NB4 (cell line): ENCODE results near the gene AK3.
A peak's percentile ranks its signal among the peaks of the same experiment; 100 is the strongest.

ENCODE experiments used
- DNase-seq: peaks from one replicate; pipeline ENCODE4 v3.0.0; 2010; ENCODE audit warnings: low read depth
- H3K4me3 ChIP-seq: one replicate; pipeline ENCODE4 v1.5.1; 2011; ENCODE audit warnings: mild to moderate bottlenecking, low read depth, low read length, moderate library complexity
- CTCF ChIP-seq: IDR thresholded peaks from one replicate; pipeline ENCODE4 v1.5.1; 2012; ENCODE audit warnings: low read depth, low read length
- MYC ChIP-seq: IDR thresholded peaks from 2 replicates; pipeline ENCODE4 v1.6.1; 2011; ENCODE audit warnings: low read depth, low read length
- POLR2A ChIP-seq: IDR thresholded peaks from 2 replicates; pipeline ENCODE4 v1.6.1; 2011; ENCODE audit warnings: mild to moderate bottlenecking; ENCODE audit not compliant: insufficient read length; ENCODE audit errors: extremely low read depth
- TF ChIP-seq, protein P1 (sequence below): IDR thresholded peaks from 2 replicates; pipeline ENCODE4 v1.6.1; 2011; ENCODE audit warnings: low read depth, low read length

AK3 gene

DNA sequence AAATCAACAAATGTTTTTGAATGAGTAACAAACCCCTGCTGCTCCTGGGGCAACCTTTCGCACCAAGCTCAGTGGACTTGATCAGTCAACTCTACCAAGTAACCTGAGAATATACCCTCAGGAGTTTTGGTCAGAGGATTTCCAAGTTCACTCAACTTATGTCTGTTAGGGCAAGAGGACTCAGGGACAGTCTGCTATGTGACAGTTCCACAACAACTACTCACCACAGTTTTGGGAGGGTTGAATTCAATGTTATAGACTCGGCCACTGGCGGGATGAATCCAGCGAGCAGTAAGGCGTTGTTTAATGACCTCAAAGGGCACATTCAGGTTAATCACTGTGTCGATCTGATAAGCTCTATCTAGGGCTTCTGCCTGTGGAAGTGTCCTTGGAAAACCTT lies 22.1 kb downstream of the AK3 start:
- no peak for TF ChIP-seq MYC
- TF ChIP-seq, protein P1, sequence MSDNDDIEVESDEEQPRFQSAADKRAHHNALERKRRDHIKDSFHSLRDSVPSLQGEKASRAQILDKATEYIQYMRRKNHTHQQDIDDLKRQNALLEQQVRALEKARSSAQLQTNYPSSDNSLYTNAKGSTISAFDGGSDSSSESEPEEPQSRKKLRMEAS = no peak
- TF ChIP-seq POLR2A = no peak
- TF ChIP-seq CTCF = no peak
- no peak overlapping the region for H3K4me3 ChIP-seq
- DNase-seq = no peak

- H3K4me3 ChIP-seq = no peak overlapping the region
- no peak for DNase-seq
- no peak for TF ChIP-seq POLR2A
- TF ChIP-seq, protein P1 = no peak
- TF ChIP-seq MYC = no peak
- no peak for TF ChIP-seq CTCF
Measured at GRCh38 chr9:4717815-4718214, 23.2 kb downstream of the AK3 start.

DNA sequence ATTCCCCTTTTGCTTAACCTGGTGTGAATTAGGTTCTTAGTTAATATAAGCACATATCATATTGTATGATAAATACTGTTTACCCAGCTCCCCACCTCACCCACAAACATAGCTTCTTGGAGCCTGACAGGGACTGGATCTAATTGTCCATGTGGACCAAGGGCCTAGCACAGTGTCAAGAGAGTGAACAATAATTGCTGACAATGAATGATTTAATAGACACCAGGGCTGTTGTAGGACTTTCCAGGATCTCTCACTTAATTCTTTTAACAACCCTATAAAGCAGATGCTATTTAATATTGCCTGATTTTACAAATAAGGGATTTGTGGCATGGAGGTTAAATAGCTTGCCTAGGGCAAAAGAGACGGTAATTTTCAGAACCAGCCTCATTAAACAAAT lies 24.8 kb downstream of the AK3 start:
- no peak overlapping the region for H3K4me3 ChIP-seq
- DNase-seq = no peak
- no peak for TF ChIP-seq MYC
- TF ChIP-seq, protein P1 = no peak
- TF ChIP-seq POLR2A = no peak
- no peak for TF ChIP-seq CTCF

DNA sequence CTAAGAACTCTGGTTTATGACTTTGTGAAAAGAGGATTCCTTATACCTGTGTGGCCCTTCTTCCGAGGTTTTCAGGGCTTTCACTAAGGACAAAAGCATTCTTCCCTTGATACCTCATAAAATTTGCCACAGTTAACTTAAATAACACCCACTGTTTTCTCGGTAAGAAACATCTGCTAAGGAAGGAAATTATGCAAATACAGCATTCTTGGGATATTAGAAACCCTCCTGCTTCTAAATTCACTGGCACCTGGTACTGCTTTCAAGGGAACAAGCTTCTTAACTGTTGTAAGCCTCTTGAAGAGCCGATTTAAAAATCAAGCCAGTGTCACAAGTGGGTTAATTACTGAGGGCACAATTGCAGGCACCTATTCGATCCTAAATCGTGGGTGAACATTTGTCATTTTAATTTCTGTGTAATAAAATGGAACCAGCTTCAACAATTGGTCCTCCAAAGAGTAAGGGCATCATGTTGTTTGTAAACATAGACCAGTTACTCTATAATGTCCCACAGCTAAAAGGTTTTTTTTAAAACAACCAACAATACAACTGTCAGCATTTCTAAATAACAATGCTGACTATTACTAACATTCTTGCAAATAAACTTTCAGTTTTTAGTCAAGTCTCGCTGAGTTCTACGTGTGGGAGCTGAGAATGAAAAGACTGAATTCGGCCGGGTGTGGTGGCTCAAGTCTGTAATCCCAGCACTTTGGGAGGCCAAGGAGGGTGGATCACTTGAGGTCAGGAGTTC lies 26.6 kb downstream of the AK3 start:
- H3K4me3 ChIP-seq = no peak overlapping the region
- DNase-seq = no peak
- TF ChIP-seq POLR2A (no peak), MYC (no peak), CTCF (no peak)
- TF ChIP-seq, protein P1 = no peak

DNA sequence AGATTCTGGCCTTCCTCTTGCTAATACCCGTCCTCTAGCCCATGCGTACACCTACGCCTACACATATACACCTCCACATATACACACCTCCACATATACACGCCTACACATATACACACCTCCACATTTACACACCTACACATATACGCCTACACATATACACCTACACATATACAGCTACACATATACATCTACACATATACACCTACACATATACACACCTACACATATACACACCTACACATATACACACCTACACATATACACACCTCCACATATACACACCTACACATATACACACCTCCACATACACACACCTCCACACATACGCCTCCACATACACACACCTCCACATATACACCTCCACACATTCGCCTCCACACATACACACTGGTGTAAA lies 27.2 kb downstream of the AK3 start:
- peak; percentile 23 for DNase-seq
- no peak overlapping the region for H3K4me3 ChIP-seq
- TF ChIP-seq POLR2A = no peak
- no peak for TF ChIP-seq CTCF
- TF ChIP-seq, protein P1 = no peak
- no peak for TF ChIP-seq MYC
